DOHH2 (cell line): ENCODE measurements around the gene TCOF1.

Experiments
- EZH2phosphoT487 ChIP-seq: fragments of 200-600 bp; sonication (generic); IDR thresholded peaks from 2 replicates; pipeline ENCODE4 v1.6.1; 2017; ENCODE audit warnings: borderline replicate concordance, mild to moderate bottlenecking, antibody characterized with exemption, low read length, moderate library complexity, mixed read lengths
- TF ChIP-seq, protein P1 (sequence below): fragments of 200-600 bp; sonication (generic); IDR thresholded peaks from one replicate; pipeline ENCODE4 v1.5.1; 2014; ENCODE audit warnings: antibody characterized with exemption, mild to moderate bottlenecking, low read depth, low read length; ENCODE audit not compliant: poor library complexity, severe bottlenecking

DNA sequence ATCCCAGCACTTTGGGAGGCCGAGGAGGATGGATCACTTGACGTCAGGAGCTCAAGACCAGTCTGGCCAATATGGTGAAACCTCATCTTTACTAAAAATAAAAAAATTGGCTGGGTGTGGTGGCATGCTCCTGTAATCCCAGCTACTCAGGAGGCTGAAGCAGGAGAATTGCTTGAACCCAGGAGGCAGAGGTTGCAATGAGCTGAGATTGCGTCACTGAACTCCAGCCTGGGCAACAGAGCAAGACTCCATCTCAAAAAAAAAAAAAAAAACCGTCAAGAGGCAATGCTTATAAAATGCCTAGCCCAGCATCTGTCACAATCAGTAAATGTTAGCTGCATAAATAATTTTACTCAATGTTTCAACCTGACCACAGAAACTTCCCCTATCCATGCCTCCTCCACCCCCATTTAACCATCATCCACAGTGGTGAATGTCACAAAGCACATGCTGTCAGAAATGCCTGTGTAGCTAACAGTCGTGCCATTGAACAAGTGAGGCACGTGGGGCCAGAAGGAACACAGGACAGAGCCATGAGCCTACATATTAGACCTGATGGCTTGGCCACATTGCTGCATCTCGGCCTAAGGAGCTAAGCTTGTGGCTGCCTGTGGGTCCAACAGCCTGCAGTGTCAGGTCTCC lies 16.8 kb upstream of the TCOF1 start:
- TF ChIP-seq, protein P1, sequence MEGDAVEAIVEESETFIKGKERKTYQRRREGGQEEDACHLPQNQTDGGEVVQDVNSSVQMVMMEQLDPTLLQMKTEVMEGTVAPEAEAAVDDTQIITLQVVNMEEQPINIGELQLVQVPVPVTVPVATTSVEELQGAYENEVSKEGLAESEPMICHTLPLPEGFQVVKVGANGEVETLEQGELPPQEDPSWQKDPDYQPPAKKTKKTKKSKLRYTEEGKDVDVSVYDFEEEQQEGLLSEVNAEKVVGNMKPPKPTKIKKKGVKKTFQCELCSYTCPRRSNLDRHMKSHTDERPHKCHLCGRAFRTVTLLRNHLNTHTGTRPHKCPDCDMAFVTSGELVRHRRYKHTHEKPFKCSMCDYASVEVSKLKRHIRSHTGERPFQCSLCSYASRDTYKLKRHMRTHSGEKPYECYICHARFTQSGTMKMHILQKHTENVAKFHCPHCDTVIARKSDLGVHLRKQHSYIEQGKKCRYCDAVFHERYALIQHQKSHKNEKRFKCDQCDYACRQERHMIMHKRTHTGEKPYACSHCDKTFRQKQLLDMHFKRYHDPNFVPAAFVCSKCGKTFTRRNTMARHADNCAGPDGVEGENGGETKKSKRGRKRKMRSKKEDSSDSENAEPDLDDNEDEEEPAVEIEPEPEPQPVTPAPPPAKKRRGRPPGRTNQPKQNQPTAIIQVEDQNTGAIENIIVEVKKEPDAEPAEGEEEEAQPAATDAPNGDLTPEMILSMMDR, result no peak
- no peak for TF ChIP-seq EZH2phosphoT487
